T-cell (primary cell): ENCODE results near the gene APOB. TPM values are rescaled to one million over a fixed set of nuclear protein-coding genes. Genes with fewer than 3 reads are reported as not detected.

ENCODE experiments used
- ATAC-seq, 4 experiments: fragments of 200-7000 bp in 3 of 4; fragments of 150-1000 bp in 1 of 4; cut with Tn5 transposase; replicated peaks in 1 of 4; 1 replicate in 3 of 4; 2 replicates in 1 of 4; pipeline ENCODE4 v1.10.0; 2021; ENCODE audit warnings: moderate library complexity in 3 of 4, mild to moderate bottlenecking in 2 of 4, moderate number of reproducible peaks in 1 of 4
- CTCF ChIA-PET, 2 donors: fragments of 300-600 bp; sonication (Branson Sonifier 250); formaldehyde crosslinking; loops; one replicate each; lab custom pipeline; 2022; ENCODE audit warnings: antibody characterized with exemption in 2 of 2; lab: Charles Lee
- POLR2A ChIA-PET, 2 donors: fragments of 300-600 bp; sonication (Branson Sonifier 250); formaldehyde crosslinking; loops; one replicate each; lab custom pipeline; 2022; ENCODE audit warnings: antibody characterized with exemption in 2 of 2; lab: Charles Lee
- DNase-seq, 35 experiments: peaks; one replicate each; pipeline versions ENCODE4 v3.0.0 to v3.0.0-alpha.2; 2013 to 2023
- H3K27ac ChIP-seq: one replicate; pipeline ENCODE4 v1.5.1; 2013; ENCODE audit warnings: low read length
- H3K27me3 ChIP-seq, 2 experiments: replicated peaks in 1 of 2; 1 replicate in 1 of 2; 2 replicates in 1 of 2; pipeline versions ENCODE4 v1.6.1 to v1.7.0; 2013; ENCODE audit warnings: low read length in 1 of 2, mixed read lengths in 1 of 2; ENCODE audit not compliant: control insufficient read depth in 2 of 2, insufficient read depth in 2 of 2; ENCODE audit errors: extremely low read depth in 1 of 2
- H3K36me3 ChIP-seq, 2 donors: 1 replicate in 1 of 2; 2 replicates in 1 of 2; pipeline versions ENCODE4 v1.6.1 to v1.7.0; 2013; ENCODE audit warnings: low read length in 1 of 2; ENCODE audit not compliant: control insufficient read depth in 2 of 2, insufficient read depth in 1 of 2; ENCODE audit errors: extremely low read depth in 1 of 2
- H3K4me1 ChIP-seq, 2 experiments: 1 replicate in 1 of 2; 2 replicates in 1 of 2; pipeline versions ENCODE4 v1.6.1 to v1.7.0; 2013; ENCODE audit warnings: low read length in 2 of 2, mixed read lengths in 1 of 2; ENCODE audit not compliant: insufficient read depth in 2 of 2, control insufficient read depth in 1 of 2; ENCODE audit errors: extremely low read depth in 1 of 2
- H3K4me3 ChIP-seq, 2 donors: 1 replicate in 1 of 2; 2 replicates in 1 of 2; pipeline versions ENCODE4 v1.5.1 to v1.7.0; 2013; ENCODE audit warnings: mild to moderate bottlenecking in 2 of 2, low read length in 1 of 2, moderate library complexity in 1 of 2; ENCODE audit not compliant: control insufficient read depth in 1 of 2; ENCODE audit errors: extremely low read depth in 1 of 2
- H3K9me3 ChIP-seq: 2 replicates; pipeline ENCODE4 v1.7.0; 2013
- H3K27ac Mint-ChIP-seq, 2 donors: one replicate each; pipeline ENCODE4 v1.8.0; 2020 to 2021; ENCODE audit warnings: mild to moderate bottlenecking in 2 of 2, mixed read lengths in 2 of 2
- H3K27me3 Mint-ChIP-seq, 2 donors: one replicate each; pipeline ENCODE4 v1.8.0; 2021 to 2022; ENCODE audit warnings: mixed read lengths in 2 of 2
- H3K36me3 Mint-ChIP-seq: one replicate; pipeline ENCODE4 v1.8.0; 2021; ENCODE audit warnings: mixed read lengths
- H3K4me1 Mint-ChIP-seq, 3 donors: one replicate each; pipeline ENCODE4 v1.8.0; 2020 to 2022; ENCODE audit warnings: mixed read lengths in 3 of 3, mild to moderate bottlenecking in 1 of 3
- H3K4me3 Mint-ChIP-seq, 3 donors: one replicate each; pipeline ENCODE4 v1.8.0; 2020 to 2022; ENCODE audit warnings: mild to moderate bottlenecking in 3 of 3, mixed read lengths in 3 of 3, moderate library complexity in 3 of 3
- H3K9me3 Mint-ChIP-seq, 3 donors: one replicate each; pipeline ENCODE4 v1.8.0; 2020 to 2022; ENCODE audit warnings: mixed read lengths in 3 of 3
- WGBS: methylation state at CpG from one replicate; pipeline ENCODE4 v1.1.5; 2013; ENCODE audit warnings: missing lambda C conversion rate; ENCODE audit not compliant: insufficient coverage; 5-methylcytosine and 5-hydroxymethylcytosine counted together
- total RNA-seq, 35 experiments: library from RNA in 6 of 35; stranded (reverse) in 6 of 35; fragments of 120-200 nt in 1 of 35; gene quantifications; one replicate each; pipeline versions ENCODE4 v1.2.1 to v1.2.4 and lab custom pipeline; 2013 to 2026

Gene APOB
- total RNA-seq, 5 donors from 2014 or later (not counting 1 experiment from before 2014, with no cell fraction given) = 1.2 to 2.0 (median 1.9) TPM; not detected in 2

DNA sequence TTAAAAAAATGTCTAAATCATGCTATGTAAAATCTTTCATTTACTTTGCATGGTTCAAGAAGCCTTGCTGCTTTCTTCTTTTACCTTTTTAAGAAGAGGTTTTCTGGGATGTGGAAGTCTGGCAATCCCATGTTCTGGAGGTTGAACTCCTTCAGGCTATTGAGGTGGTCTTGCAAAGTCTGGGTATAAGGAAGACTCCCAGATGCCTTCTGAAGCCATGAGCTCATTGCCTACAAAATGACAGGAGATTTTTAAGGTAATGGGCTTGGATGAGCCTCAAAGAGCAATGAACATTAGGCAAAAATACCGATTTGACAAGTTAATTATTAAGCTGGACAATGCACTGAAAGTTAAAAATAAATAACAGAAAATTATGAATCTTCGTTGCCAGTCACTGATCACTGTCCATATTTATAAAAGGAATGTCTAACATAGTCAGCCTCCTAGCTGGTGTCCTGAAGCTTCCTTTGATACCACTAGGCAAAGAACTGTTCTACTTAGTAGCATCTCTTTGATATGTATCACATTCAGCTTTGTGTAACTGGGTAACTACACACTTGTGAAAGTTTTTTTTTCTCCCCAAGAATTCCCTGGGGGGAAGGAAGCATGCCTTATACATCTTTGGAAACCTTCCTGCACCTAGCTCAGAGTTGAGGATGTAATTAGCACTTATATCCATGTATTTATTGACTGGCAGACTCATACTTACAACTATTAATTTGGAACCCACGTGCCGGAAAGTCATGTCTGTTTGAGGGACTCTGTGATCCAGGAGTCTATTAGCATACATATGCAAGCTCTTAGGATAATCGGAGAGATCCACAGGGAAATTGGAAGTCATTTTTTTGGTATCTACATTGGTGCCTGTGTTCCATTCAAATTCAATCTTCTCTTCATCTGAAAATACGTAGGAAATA lies 29.3 kb downstream of the APOB start:
- ATAC-seq (no peak), DNase-seq (no peak)
- no CpG with 5 or more reads among the region's 6 CpGs for whole genome bisulfite sequencing
- Mint-ChIP-seq H3K27me3 (peaks cover 11 to 24% of the 10 kb centered on the region in 2 donors), H3K9me3 (peaks cover 0 to 8% (median 0%) of the 10 kb centered on the region in 3 donors), H3K4me1 (no peaks in the 10 kb centered on the region), H3K36me3 (no peaks in the 10 kb centered on the region), H3K27ac (no peak overlapping the region), H3K4me3 (no peak overlapping the region)
- H3K4me1 ChIP-seq = no peaks in the 10 kb centered on the region
- no peaks in the 10 kb centered on the region for H3K9me3 ChIP-seq
- CTCF ChIA-PET = no interaction called here
- H3K27ac ChIP-seq = no peak overlapping the region
- POLR2A ChIA-PET = no interaction called here
- no peak overlapping the region for H3K4me3 ChIP-seq
- H3K27me3 ChIP-seq = peaks cover 0 to 4% of the 10 kb centered on the region in 2 experiments
- no peaks in the 10 kb centered on the region for H3K36me3 ChIP-seq

DNA sequence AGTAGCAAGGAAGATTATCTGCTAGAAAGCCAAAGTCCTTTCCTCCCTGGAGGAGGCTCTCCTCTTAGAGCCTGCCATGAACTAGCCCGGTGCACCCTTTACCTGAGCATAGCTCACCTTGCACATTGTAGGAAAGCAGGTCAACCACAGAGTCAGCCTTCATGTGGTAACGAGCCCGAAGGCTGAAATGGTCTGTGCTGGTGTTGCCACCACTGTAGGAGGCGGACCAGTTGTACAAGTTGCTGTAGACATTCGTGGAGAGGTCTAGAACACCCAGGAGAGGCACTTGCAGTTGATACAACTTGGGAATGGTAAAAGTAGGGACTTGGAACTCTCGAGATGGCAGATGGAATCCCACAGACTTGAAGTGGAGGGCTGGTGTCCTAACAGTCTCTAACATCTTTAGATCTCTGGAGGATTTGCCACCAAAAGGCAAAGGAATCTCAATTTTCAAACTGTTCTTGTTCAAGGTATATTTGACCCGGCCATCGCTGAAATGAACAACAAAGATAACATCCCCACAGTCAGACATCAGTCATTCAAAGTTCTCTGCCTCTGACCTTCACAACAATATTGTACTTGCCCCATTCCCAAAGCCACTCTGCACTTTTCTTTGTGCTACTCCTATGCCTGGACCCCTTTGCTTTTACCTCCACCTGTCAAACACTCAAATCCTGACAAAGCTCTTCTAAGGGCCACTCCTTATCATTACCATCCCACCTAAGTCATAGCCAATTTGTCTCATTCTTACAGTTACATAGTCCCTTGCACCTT lies 30.6 kb downstream of the APOB start:
- POLR2A ChIA-PET = no interaction called here
- H3K27ac ChIP-seq = no peak overlapping the region

DNA sequence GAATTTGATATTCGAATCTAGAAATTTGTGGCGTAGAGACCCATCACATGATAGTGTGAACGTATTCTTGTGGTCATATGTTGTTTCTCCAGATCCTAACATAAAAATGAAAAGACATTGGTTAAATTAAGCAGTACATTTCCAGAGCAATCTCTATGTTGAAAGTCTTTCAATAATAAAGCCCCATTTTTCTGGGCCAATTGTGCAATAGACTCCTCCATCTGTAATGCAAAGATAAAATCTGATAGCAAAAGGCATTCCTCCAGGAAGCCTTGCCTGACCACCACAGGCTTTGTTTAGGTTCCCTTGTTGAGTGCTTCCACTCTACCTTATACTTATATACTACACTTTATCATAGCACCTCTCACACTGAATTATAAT lies 31.3 kb downstream of the APOB start:
- Mint-ChIP-seq H3K4me3 (no peak overlapping the region), H3K4me1 (no peaks in the 10 kb centered on the region), H3K9me3 (no peaks in the 10 kb centered on the region), H3K27me3 (peaks cover 5 to 22% of the 10 kb centered on the region in 2 donors), H3K36me3 (no peaks in the 10 kb centered on the region), H3K27ac (no peak overlapping the region)
- H3K4me3 ChIP-seq = no peak overlapping the region
- no peaks in the 10 kb centered on the region for H3K9me3 ChIP-seq
- DNase-seq = no peak
- POLR2A ChIA-PET = no interaction called here
- CTCF ChIA-PET = no interaction called here
- WGBS = no CpG with 5 or more reads among the region's 3 CpGs
- no peak overlapping the region for H3K27ac ChIP-seq
- H3K27me3 ChIP-seq = peaks cover 0 to 4% of the 10 kb centered on the region in 2 experiments
- H3K36me3 ChIP-seq = no peaks in the 10 kb centered on the region
- H3K4me1 ChIP-seq = no peaks in the 10 kb centered on the region
- ATAC-seq = no peak

More for the DNA sequence above, 30.6 kb downstream of the APOB start:
- no peaks in the 10 kb centered on the region for H3K4me1 ChIP-seq
- H3K4me3 Mint-ChIP-seq = no peak overlapping the region
- H3K27me3 ChIP-seq = peaks cover 0 to 4% of the 10 kb centered on the region in 2 experiments
- no peaks in the 10 kb centered on the region for H3K9me3 ChIP-seq
- ATAC-seq (no peak), DNase-seq (no peak)
- CTCF ChIA-PET = no interaction called here
- peaks cover 0 to 3% (median 0%) of the 10 kb centered on the region in 3 donors for H3K9me3 Mint-ChIP-seq
- H3K4me1 Mint-ChIP-seq = no peaks in the 10 kb centered on the region
- 72% methylated on average over 8 of the region's 8 CpGs for WGBS
- no peaks in the 10 kb centered on the region for H3K36me3 Mint-ChIP-seq
- H3K27ac Mint-ChIP-seq = no peak overlapping the region
- H3K27me3 Mint-ChIP-seq = peaks cover 10 to 23% of the 10 kb centered on the region in 2 donors
- H3K4me3 ChIP-seq = no peak overlapping the region
- no peaks in the 10 kb centered on the region for H3K36me3 ChIP-seq

DNA sequence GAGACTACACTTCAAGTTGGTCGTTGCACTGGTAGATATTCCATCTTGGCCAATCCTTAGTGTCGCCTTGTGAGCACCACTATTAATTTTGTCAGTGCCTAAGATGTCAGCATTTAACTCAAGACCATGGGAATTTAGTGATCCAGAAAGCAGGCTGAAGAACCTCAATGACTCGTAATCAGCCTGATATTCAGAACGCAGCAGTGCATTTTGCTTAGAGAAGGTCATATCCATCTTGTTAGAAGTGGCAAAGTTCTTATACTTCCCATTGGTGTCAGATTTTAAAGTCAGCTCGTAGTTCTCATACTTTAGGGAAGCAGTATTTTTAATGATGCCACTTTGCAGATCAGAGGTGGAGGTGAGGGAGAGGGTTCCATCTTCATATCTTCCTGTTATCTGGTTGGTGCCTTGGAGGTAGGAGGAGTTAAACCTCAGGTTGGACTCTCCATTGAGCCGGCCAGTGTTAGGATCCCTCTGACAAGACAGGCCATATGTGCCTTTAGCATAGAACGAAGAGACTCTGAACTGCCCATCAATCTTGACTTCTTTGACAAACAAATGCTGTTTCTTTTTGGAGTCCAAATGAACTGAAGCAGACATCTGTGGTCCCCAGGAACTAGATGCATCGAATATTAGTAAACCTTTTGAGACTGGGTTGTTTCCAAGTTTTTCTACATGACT lies 31.9 kb downstream of the APOB start:
- 84% methylated on average over 7 of the region's 8 CpGs for WGBS
- Histone ChIP-seq H3K4me1 (no peaks in the 10 kb centered on the region), H3K36me3 (no peaks in the 10 kb centered on the region), H3K27me3 (peaks cover 0 to 4% of the 10 kb centered on the region in 2 experiments), H3K4me3 (no peak overlapping the region), H3K9me3 (no peaks in the 10 kb centered on the region), H3K27ac (no peak overlapping the region)
- H3K4me1 Mint-ChIP-seq = no peaks in the 10 kb centered on the region
- H3K9me3 Mint-ChIP-seq = no peaks in the 10 kb centered on the region
- H3K36me3 Mint-ChIP-seq = no peaks in the 10 kb centered on the region
- H3K4me3 Mint-ChIP-seq = no peak overlapping the region
- H3K27me3 Mint-ChIP-seq = peaks cover 5 to 22% of the 10 kb centered on the region in 2 donors
- ChIA-PET POLR2A (no interaction called here), CTCF (no interaction called here)
- ATAC-seq (no peak), DNase-seq (no peak)
- H3K27ac Mint-ChIP-seq = no peak overlapping the region

DNA sequence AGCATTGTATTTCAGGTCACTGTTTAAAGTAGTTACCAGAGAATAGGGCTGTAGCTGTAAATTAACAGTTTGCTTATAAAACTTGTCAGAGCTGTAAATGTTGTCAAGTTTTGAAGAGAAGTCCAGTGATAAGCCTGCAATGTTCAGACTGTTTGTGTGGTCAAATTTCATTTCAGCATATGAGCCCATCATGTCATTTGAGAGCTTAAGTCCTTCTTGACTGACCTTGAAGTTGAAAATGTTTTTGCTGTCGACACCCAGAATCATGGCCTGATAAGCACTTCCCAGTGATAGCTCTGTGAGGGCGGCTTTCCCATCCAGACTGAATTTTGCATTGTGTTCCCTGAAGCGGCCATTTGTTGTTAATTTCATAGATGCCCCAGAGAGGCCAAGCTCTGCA lies 32.4 kb downstream of the APOB start:
- DNase-seq (no peak), ATAC-seq (no peak)
- ChIA-PET POLR2A (no interaction called here), CTCF (no interaction called here)
- Histone ChIP-seq H3K9me3 (no peaks in the 10 kb centered on the region), H3K27me3 (peaks cover 0 to 4% of the 10 kb centered on the region in 2 experiments), H3K4me1 (no peaks in the 10 kb centered on the region), H3K4me3 (no peak overlapping the region), H3K27ac (no peak overlapping the region), H3K36me3 (no peaks in the 10 kb centered on the region)
- WGBS = 95% methylated on average over 3 of the region's 3 CpGs
- Mint-ChIP-seq H3K27me3 (peaks cover 5 to 25% of the 10 kb centered on the region in 2 donors), H3K4me3 (no peak overlapping the region), H3K4me1 (no peaks in the 10 kb centered on the region), H3K36me3 (no peaks in the 10 kb centered on the region), H3K9me3 (no peaks in the 10 kb centered on the region), H3K27ac (no peak overlapping the region)

DNA sequence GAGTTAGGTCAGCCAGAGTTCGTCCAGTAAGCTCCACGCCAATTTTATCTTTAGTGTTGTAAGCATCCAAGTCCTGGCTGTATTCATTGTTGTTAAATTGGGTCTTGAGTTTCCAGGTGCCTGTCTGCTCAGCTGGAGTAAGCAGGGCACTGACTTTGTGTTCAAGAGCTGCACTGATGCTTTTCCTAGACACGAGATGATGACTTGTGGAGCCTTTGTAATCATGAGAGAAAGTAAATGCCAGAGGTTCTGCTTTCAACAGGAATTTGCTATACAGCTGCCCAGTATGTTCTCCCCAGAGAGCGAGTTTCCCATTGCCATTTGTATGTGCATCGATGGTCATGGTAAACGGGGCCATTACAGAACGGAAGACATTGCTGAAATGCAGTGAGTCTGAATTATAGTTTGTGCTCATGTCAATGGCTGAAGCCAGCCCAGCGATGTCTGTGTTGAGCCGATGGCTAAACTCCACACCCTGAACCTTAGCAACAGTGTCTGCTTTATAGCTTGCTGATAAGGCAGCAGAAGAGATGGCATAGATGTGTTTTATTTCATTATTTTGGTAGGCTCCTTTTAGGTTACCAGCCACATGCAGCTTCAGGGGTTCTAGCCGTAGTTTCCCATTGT lies 32.9 kb downstream of the APOB start:
- H3K4me3 ChIP-seq = no peak overlapping the region
- H3K36me3 ChIP-seq = no peaks in the 10 kb centered on the region
- peaks cover 0 to 4% of the 10 kb centered on the region in 2 experiments for H3K27me3 ChIP-seq
- H3K4me1 Mint-ChIP-seq = no peaks in the 10 kb centered on the region
- H3K27me3 Mint-ChIP-seq = peaks cover 5 to 22% of the 10 kb centered on the region in 2 donors
- POLR2A ChIA-PET = no interaction called here
- no peak overlapping the region for H3K27ac Mint-ChIP-seq
- CTCF ChIA-PET = interaction anchor here in 1 of 2 donors (0.7 kb wide), 1 partner anchor 12 kb away, joined by 3 read pairs; no protein-coding TSS in a partner anchor
- H3K27ac ChIP-seq = no peak overlapping the region
- WGBS = 85% methylated on average over 8 of the region's 10 CpGs
- no peaks in the 10 kb centered on the region for H3K9me3 Mint-ChIP-seq
- no peaks in the 10 kb centered on the region for H3K9me3 ChIP-seq
- H3K36me3 Mint-ChIP-seq = no peaks in the 10 kb centered on the region
- no peak for ATAC-seq
- no peaks in the 10 kb centered on the region for H3K4me1 ChIP-seq
- H3K4me3 Mint-ChIP-seq = no peak overlapping the region
- no peak for DNase-seq
